Activated CD4-positive, alpha-beta T cell treated with anti-CD3 and anti-CD28 coated beads, Interleukin-10, Interleukin-2, amounts not matched to agents 100 ng/mL and 50 ng/mL, durations not matched to agents 16 hours and 8 hours (primary cell): ENCODE data around the gene MYL3.

ENCODE experiments used
- DNase-seq: peaks from one replicate; pipeline ENCODE4 v3.0.0-alpha.2; 2020

MYL3 gene

DNA sequence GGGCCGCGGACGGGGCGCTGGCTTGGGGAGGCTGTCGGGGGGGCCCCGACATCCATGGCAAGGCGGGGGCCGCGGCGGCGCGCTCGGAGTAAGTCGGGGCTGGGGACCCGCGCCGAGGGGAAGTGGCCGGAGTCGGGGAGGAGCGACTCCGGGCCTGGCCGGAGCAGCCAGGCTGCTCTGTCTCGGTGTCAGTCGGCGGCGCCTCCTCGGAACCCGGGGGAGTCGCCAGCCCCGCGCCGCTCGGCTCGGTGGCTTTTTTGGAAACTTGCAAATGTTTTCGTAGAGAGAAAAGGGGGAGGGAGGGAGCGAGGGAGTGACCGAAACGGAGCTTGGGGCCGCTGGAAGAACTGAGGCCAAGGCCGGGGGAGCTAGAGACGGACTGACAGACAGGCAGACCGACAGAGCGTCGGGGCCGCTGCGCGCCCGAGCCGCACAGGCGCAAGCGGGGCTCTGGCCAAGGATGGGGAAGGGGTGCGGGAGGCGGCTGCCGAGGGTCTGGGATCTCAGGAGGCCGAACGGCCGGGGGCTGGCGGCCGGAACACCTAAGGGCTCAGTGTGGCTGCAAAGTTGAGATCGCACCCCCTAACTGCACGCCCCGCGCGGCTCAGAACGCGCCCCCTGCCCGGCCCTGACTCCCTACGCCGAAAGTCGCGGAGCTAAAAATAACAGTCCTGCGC is 19.3 kb upstream of the MYL3 start:
- DNase-seq, result no peak

DNA sequence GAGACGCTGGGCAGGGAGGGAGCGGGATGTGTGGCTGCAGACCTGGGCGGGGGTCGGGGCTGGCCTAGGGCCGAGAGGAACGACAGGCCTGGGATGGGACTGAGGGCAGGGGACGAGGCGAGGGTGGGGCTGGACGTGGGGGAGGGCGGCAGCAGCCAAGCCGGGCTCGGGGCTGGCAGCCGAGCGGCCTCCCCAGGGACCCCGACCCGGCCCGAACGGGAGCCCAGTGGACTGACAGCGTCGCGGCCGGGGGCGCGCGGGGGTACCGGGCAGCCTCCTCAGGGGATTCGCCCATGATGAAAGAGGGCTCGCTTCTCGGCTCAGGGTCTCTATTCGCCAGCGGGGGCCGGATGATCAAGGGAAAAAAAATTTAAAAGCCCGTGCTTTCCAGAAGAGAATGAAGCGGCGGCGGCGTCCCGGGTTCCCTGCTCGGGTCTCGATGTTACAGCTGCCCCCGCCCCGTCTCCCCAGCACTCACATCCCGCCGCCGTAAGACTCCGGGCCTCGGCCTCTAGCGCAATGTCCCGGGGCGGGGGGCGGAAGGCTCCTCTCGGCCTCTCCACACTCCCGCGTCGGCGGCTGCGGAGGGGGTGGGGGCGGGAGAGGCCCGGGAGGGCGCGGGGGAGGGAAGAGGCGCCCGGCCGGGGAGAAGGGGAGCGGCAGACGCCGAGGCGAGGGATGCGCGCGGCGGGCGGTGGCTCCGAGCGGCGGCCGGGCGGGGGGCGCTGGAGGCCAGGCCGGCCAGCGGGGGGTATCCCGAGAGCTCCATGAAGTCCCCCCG is 18.5 kb upstream of the MYL3 start:
- no peak for DNase-seq

DNA sequence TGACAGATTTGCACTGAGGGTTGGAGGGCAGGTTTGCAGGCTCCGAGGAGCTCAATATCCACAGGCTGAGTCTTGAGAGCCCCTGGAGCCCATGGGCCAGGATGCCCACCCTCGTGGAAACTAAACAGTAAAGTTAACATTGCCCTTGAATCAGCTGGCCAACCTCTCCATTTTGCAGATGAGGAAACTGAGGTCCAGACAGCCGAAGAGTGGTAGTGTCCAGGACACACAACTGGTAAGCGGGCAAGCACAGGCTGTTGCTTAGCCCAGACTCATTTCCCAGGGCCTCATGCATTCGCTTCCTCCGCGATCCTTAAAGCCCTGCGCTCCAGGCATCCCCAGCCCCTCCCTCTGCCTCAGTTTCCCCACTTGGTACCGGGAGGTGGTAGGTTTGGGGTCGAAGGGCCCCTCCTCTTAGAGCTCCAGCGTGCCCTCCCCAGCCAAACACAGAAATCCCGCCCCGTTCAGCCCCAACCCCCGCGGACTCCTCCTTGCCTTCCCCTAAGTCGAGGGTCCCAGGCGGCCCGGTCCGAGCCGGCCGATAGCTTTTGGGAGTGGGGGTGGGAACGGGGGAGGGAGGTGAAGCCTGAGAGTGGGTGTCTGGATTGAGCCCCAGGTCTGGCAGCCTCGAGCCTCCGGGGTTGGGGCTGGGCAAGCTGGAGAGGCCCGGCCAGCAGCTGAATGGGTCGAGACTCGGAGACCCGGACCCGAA is 17.8 kb upstream of the MYL3 start:
- DNase-seq, result no peak

DNA sequence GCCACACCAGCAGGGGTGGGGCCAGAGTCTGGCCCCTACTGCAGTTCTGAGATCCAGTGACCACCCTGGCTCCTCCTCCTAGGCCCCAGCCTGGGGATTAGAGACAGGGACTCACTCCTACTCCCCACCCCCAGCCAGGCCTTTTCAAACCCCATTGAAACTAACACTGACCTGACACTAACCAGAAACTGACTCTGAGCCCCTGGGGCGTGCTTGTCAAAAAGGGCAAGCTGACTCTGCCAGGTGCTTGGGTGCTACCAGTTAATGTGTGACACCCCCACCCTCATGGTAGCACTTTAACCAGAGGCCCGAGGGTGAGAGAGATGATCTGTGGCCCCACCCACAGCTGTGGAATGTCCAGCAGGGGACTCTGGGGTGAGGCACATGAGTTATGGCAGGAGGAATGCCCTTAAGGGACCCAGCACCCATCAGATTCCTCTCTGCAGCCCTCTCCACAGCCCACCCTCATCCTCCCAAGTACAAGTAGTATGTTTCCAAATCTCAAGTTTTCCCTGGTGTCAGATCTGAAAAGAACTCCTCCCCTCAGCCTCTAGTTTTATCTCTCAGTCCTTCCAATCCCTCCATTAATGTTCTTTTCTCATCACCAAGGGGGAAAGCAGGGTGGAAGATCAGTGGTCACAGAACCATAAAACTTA is 15.7 kb upstream of the MYL3 start:
- no peak for DNase-seq

DNA sequence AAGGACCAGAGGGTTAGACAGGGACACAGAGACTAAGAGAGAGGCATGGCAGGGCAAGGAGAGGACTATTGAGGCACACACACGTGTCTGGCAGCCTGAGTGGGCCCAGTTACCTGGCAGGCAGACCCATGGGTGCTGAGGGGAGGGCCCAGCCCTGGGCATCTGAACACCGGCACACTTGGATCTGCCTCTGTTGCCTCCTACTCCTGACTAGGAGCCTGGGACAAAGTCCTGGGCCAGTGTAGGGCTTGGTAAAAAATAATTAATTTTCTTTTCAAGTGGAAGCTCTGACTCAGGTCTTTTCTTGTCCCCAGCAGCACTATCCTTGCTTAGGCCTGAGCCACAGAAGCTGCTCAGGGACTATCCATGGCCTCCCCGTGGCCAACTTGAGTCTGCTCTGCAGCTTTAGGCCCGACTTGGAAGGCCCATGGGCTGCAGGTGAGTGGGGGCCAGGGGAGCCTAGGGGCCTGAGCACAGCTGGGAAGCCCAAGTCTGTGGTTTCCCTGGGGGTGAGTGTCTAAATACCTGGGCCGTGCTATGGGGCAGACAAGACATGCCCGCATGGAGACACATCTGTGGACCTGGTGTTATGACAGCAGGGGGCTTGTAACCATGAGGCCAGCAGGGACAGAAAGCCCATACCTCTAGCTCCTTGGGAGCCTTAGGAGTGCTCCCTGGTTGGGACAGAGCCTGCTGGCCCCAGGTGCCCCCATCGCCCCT is 14.3 kb upstream of the MYL3 start, which contains the start of gene PTH1R:
TSS of gene PTH1R (plus strand) at position 316 of the 720 bp plus-strand sequence. CDS start 5,839 bp downstream, outside the sequence.
- DNase-seq, result no peak

DNA sequence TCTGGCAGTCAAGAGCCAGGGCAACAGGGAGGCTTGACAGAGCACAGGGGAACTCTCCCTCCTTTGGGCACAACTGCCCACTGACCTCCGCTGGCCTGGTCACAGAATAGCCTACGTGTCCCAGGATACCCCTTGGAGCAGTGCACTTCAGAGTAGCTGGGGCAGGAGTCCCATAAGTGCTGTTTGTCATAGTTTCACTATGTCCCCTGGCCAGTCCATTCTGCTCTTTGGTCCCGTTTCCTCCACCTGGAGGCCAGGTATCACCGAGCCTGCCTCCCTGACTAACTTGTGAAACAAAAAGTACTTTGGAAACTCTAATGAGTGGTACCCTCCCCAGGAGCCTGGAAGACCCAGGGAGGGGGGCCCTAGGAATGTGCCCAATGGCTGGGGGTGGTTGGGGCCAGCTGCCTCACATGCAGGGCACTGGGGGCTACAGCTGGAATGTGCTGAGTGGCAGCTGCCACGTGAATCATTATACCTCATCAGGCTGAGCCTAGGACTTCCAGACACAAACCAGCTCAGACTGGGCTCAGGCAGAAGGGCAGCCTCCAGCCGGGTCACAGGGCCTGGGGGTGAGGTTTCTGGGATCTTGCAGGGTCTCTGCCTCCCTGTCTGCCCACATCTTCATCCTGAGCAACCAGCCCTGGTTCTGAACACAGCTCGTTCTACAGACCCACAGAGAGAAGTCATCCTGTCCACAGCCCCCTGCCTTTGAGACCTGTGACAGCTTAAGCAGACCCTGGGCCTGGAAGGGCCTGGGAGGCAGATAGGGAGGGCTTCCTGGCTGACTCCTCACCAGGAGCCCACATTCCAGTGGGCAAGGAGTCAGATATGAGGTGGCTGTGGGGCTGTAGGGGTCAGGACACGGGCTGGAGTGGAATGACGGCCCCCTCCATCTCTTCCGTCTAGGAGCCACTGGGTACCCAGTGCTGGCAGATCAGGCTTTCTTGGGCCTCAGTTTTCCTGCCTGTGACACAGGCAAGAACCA is 13.4 kb upstream of the MYL3 start:
- DNase-seq, result no peak

DNA sequence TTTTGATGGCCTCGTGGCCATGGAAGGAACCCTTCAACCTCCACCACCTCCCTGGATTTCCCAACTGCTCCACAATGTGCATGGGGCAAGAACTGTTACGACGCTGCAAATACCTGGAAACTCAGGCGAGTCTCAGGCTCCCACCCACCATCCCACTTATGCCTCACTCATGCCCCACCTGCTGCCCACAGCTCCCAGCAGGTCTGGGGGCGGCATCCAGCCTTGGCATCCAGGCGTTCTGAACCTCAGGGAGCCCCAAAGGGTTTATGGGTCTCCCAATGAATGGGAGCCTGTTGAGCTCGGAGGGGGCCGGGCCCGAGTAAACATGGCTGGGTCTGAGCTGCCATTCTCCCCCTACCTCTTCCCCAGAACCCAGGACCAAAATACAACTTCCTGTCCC is 12.3 kb upstream of the MYL3 start:
- no peak for DNase-seq

DNA sequence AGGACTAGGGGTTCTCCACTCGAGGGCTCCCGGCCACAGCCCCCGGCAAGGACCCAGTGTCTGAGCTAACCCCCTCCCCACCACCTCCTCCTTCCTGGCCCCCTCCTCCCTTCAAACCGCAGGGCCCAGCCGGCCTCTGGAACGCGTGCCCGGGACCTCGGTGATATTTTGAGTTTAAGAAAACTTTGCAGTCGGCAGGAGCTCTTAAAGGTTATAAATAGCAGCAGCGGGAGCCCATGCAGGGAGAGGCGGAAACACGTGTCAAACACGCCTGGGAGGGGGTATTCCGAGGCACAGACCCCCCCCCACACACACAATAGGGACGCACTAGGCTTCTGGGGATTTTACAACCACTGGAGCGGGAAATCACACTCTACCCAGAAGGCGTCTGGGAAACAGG is 11.2 kb upstream of the MYL3 start:
- DNase-seq, result no peak

DNA sequence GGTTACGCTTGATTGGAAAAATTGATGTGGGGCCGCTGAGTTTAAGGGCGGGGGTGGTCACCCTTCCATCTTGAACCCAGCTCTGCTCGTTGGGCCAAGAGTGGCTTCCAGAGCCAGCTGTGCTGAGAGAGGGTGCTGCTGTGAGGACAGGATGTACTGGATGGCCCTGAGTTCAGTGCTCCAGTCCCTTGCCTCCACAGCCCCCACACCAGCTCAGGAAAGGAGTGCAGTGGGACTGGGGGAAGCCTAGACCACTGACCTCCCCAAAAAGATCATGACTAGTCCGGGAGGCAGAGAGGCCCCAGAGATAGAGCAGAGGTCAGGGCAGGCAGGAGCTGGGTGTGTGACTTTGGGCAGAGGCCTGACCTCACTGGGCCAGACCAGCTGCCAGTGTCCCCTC is 10.3 kb upstream of the MYL3 start:
- no peak for DNase-seq

DNA sequence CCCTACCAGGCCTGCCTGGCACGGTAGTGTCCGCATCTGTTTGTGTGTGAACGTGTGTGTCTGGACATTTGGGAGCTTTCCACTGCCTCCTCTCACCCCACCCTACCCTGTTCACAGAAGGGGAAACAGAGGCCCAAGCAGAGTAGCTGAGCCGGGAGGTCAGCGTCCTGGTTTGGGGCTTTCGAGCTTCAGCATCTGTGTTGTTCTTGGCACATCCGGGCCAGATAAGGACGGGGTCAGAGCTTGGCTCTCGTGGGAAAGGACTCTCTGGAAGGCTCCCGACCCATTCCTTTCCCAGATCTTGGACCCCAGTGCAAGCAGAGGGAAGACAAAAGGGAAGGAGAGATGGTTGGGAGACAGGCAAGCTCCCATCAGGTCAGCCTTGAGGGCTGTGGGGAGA is 8.0 kb upstream of the MYL3 start:
- DNase-seq, result no peak

DNA sequence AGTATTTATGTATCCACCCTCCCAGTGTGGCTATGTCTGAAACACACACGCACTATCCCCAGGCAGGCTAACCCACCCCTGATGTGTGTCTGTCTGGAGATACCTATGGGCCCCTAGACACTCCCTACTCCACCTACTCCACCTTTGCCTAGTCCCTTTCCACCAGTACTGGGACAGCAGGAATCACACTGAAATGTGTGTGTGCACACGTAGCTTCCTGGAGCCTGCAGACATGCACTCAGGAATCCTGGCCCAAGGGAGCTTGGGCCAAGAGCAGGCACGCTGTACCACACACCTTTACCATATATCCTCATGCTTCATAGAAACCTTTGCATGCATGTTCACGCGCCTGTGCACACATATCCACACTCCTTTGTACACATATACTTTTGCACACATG is 7.4 kb upstream of the MYL3 start:
- no peak for DNase-seq

DNA sequence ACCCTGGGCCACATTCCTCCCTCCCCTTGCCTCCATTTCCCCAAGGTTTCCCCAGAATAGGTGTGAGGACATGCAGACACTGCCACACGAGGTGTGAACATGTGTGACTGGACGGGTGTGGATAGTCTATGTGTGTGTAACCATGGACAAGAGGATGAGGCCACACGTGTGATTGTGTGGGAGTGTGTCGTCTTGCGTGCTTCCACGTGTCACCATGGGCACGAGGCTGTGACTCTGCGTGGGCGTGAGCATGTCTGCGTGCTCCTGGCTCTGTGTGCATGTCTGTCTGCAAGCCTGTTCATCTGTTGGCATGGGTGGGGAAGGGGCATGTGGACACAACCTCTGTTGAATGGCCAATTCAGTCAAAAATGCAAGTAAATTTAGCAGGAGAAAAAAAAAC is 6.2 kb upstream of the MYL3 start:
- no peak for DNase-seq

DNA sequence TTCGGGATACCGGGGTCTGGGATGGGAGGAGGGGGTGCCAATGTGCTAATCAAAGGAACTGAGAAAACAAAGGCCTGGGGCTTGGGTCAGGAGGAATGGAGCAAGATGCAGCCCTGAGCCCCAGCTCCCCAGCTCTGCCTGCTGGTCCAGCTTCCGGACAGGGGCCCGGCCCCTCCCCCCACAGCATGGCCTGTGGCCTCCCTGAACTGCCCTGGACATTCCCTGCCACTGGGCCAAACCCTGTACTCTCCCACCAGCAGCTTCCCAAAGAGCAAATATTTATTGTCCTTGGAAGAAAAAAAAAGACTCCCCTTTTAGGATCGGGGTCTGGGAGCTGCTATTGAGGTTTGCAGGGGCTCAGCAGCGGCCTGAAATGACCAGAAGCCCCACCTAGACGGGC is 5.7 kb upstream of the MYL3 start:
- DNase-seq, result no peak

DNA sequence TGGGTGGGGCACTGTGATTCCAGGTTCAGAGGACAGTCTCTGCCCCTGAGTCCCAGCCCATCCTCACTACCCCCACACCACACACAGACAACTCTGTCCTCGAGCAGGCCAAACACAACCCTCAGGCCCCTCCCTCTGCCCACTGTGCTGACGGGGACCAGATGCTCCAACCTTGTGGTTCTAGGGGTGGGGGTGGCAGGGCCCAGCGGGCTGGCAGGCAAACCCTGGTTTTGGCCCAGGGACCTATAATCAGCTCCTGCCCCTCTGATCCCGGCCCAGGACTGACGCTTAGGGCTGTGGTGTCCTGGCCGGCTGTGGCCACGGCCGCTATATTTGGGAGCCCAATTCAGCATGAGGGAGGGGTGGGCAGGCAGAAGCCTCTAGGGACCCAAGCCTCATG is 5.0 kb upstream of the MYL3 start:
- no peak for DNase-seq

DNA sequence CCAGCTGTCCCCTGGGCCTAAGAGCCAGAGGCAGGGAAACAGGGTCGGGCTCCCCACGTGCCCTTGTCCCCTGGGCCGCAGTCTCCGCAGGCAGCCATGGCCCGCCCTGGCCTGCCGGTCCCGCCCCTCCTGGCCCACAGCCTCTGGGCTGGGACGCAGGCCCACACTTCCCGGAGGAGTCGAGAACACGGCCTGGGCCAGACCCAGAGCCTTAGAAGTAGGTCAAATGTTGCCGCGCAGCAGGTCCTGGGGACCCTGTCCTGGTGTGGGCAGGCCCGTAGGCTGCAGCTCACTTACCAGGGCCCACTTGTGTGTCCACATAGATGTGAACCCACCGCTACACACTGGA is 4.3 kb upstream of the MYL3 start:
- DNase-seq, result no peak

DNA sequence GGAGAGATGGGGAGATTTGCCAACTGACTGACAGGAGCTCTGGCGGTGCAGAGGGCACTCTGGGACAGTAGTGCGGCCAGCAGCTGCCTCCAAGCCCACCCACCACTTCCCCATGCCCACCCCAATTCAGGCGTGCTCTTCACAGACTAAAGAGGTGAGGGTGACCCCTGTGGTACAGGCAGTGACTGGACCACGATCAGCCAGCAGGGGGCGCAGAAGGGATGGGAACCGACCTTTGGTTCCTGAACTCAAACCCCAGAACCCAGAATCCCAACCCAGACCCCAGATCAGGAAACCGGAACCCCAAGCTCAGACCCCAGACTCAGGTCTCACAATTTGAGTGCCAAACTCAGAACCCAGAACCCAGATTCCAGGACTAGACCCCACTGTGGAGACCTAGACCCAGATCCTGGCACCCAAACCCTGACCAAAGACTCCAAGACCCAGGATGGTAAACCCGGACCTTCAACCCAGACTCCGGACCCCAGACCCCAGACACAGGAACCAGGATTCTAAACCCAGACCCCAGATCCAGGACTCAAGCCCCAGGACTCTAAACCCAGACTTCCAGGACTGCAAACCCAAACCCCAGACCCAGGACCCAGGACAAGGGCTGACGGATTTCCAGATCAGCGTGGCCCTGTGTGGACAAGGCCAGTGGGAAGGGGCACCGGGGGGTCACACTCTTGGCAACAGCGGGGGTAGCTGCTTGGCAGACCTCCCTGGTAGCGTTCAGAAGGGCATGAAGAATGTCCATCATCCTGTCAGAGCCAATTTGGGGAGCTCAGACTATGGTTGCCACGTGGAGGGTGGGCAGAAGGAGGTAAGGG is 3.7 kb upstream of the MYL3 start:
- DNase-seq, result peak; percentile 78

DNA sequence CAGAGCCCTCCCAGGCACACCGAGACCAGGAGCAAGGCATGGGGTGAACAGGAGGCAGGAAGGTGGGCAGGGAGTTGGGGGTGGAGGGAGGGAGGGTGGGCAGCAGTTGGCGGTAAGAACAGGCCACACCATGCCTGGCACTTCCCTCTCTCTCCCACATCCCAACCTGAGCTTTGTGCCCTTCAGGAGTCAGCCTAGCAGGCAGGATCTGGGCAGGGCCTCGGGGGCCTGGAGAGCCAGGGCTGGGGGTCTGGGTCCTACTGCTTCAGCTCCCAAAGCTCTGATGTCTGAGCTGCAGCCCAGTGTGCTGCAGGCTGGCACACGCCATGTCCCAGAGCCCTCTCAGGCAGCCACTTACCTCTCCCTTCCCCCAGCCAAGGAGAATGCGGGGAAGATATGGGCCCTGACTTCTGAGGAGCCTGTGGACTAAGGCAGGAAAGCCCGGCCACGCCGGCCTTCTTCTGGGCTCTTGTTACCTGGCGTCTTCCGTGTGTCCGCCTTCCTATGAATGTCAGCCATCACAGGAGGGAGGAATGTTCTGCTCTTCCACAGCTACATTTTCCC is 2.9 kb upstream of the MYL3 start:
- no peak for DNase-seq

DNA sequence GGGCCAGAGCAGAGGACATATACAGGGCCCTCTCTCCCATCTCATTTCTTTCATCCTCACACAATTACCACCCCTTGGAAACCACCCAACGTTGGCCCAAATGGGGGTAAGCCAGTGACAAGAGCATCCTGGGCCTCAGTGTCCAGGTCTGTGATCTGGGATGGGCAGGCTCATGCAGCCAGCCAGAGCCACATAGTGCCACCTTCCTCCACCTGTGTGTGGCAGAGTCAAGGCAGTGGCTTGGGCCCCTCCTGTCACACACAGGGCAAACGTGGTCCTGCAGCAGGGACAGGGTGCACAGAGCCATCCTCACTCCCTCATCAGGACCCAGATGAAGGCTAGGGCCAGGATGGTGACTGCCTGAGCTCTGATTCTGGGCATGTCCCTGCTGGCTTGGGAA is 2.3 kb upstream of the MYL3 start:
- no peak for DNase-seq

DNA sequence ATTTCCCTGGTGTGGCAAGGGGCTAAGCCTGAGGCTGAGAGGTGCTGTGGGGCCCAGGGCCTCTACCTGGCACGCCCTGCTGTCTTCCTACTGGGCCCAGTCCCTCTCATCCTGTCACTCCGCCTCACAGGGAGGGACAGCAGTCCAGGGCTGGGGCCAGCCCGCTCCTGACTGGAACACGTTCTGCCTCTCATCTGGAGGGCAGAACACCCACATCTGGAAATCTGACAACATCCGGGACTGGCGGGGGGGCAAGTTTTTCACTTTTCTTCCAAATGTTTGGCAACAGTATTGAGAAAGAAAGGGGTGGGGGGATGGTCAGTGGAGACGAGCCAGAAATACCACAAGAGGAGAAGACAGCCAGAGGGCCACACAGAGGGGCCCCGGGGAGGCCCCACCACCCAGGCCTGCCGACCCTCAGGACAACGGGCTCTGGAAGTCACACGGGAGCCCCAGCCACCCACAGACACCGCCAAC is 1.8 kb upstream of the MYL3 start:
- no peak for DNase-seq
